Upper lobe of right lung (tissue), 1 donor: ENCODE results near the gene MRPS22. TPM values are rescaled to one million over a fixed set of nuclear protein-coding genes. Genes with fewer than 3 reads are reported as not detected.

ENCODE experiments used
- ATAC-seq: fragments of 200-7000 bp; cut with Tn5 transposase; one replicate; pipeline ENCODE4 v1.9.1; 2020; ENCODE audit warnings: mild to moderate bottlenecking, moderate library complexity
- DNase-seq: peaks from one replicate; pipeline ENCODE4 v3.0.0-alpha.2; 2020
- H3K27ac ChIP-seq: fragments of 200-600 bp; one replicate; pipeline ENCODE4 v1.8.0; 2022
- H3K27me3 ChIP-seq: fragments of 200-600 bp; one replicate; pipeline ENCODE4 v1.8.0; 2022; ENCODE audit warnings: mild to moderate bottlenecking
- H3K36me3 ChIP-seq: fragments of 200-600 bp; one replicate; pipeline ENCODE4 v1.8.0; 2022
- H3K4me1 ChIP-seq: fragments of 200-600 bp; one replicate; pipeline ENCODE4 v1.8.0; 2022
- H3K4me3 ChIP-seq: fragments of 200-600 bp; one replicate; pipeline ENCODE4 v1.8.0; 2022; ENCODE audit warnings: mild to moderate bottlenecking
- H3K9me3 ChIP-seq: fragments of 200-600 bp; one replicate; pipeline ENCODE4 v1.8.0; 2022
- intact Hi-C: fragments of 100-400 bp; cut with DNase I; formaldehyde crosslinking; loops from one replicate; pipeline ENCODE4 v1.11.0; 2022
- total RNA-seq: library from RNA; stranded (reverse); fragmentation: NEBNext Ultra II Directional; extraction: Animal tissue kit (Norgen Biotek cat#: 25700); gene quantifications from one replicate; pipeline ENCODE4 v1.2.1, GENCODE V29; 2021
- TF ChIP-seq, protein P1 (sequence below): fragments of 200-600 bp; IDR thresholded peaks from one replicate; pipeline ENCODE4 v1.8.0; 2022; ENCODE audit warnings: antibody characterized with exemption
- donor health status: DM: no; HTN: yes; CAD: no; lungs with severe emphysema.

MRPS22 gene
- total RNA-seq, 1 donor from 2014 or later = 31.1 TPM

DNA sequence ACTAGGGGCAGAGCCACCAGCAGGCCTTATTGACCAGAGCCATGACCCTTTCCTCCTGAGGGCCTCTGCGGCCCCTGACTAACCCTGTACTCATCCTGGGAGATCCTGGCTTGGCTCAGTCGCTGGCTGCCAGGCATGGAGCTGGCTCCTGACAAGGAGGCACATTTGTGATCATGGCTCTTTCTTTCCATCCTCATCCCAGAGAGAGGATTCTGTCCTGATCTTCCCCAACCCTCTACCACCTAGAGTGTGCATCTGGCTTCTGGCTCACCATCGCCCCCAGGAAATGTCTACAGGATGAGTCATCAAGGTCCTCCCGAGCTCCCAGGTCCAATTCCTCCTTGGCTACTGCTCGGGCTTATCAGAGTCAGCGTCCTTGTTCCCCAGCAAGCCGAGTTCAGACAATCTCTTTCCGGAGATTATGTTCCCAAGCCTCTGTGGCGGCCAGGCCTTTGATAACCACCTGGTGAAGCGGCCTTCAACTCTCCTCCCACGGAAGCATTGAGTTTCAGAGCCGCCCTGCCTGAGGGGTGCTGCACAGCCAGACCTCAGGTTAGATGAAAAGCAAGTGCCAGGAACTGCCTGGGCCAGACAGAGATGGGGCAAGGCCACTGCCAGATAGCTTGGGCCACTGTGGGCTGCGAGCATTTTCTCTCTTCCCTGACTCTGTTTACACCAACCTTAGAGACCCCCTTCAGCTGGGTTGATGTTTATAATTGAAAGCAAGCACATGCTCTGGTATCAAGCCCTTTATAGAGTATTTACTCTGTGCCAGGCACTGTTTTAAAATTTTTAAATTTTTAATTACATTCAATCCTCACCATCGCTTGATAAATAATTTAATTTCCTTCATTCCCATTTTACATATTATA lies 44.3 kb upstream of the MRPS22 start:
- Histone ChIP-seq H3K4me1 (no peaks in the 10 kb centered on the region), H3K9me3 (no peaks in the 10 kb centered on the region), H3K4me3 (no peak overlapping the region), H3K36me3 (no peaks in the 10 kb centered on the region), H3K27ac (no peak overlapping the region), H3K27me3 (no peaks in the 10 kb centered on the region)
- DNase-seq = no peak
- ATAC-seq = no peak
- TF ChIP-seq, protein P1, sequence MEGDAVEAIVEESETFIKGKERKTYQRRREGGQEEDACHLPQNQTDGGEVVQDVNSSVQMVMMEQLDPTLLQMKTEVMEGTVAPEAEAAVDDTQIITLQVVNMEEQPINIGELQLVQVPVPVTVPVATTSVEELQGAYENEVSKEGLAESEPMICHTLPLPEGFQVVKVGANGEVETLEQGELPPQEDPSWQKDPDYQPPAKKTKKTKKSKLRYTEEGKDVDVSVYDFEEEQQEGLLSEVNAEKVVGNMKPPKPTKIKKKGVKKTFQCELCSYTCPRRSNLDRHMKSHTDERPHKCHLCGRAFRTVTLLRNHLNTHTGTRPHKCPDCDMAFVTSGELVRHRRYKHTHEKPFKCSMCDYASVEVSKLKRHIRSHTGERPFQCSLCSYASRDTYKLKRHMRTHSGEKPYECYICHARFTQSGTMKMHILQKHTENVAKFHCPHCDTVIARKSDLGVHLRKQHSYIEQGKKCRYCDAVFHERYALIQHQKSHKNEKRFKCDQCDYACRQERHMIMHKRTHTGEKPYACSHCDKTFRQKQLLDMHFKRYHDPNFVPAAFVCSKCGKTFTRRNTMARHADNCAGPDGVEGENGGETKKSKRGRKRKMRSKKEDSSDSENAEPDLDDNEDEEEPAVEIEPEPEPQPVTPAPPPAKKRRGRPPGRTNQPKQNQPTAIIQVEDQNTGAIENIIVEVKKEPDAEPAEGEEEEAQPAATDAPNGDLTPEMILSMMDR = no peak
- intact Hi-C loops = no loop called here

DNA sequence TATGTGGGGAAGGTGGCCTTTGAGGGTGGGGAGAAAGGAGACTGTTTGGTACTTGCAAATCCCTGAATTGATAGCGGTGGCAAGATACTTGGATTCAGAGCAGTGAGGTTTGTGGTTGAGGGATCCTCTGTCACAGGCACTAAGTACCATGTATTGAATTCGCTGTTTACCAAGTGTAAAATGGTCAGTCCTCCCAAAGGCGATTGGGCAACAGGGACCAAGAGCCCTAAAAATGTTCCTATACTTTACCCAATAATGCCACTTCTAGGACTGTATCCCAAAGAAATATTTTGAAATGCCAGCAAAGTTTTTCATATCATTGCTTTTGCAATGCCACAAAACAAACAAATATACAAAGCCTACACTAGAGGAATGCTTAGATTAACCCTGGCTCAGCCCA lies 43.4 kb upstream of the MRPS22 start:
- TF ChIP-seq, protein P1 = no peak
- Histone ChIP-seq H3K27ac (no peak overlapping the region), H3K27me3 (no peaks in the 10 kb centered on the region), H3K9me3 (no peaks in the 10 kb centered on the region), H3K36me3 (no peaks in the 10 kb centered on the region), H3K4me3 (no peak overlapping the region), H3K4me1 (no peaks in the 10 kb centered on the region)
- intact Hi-C loops = no loop called here
- DNase-seq (no peak), ATAC-seq (no peak)

DNA sequence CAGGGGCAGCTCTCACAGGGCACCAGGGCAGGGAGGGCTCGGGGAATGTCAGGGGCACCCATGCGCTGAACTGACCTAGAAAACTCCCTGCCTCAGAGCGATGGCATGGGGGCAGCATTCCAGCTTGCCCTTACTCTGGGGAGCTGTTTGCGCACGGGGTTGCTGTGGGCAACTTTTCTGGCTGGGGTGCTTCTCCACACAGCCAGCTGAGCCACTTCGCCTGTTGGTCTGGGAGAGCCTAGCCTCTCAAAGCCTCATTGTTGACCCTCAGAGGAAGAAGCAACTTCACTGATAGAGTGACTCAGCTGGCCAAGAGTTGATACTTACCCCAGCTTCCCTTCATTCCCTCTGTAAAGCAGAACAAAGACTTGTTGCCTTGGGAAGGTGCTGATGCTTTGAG lies 42.6 kb upstream of the MRPS22 start:
- no peaks in the 10 kb centered on the region for H3K36me3 ChIP-seq
- no peak overlapping the region for H3K27ac ChIP-seq
- H3K4me1 ChIP-seq = no peaks in the 10 kb centered on the region
- DNase-seq (no peak), ATAC-seq (no peak)
- no peaks in the 10 kb centered on the region for H3K27me3 ChIP-seq
- intact Hi-C loops = no loop called here
- TF ChIP-seq, protein P1 = no peak
- H3K9me3 ChIP-seq = no peaks in the 10 kb centered on the region
- no peak overlapping the region for H3K4me3 ChIP-seq

DNA sequence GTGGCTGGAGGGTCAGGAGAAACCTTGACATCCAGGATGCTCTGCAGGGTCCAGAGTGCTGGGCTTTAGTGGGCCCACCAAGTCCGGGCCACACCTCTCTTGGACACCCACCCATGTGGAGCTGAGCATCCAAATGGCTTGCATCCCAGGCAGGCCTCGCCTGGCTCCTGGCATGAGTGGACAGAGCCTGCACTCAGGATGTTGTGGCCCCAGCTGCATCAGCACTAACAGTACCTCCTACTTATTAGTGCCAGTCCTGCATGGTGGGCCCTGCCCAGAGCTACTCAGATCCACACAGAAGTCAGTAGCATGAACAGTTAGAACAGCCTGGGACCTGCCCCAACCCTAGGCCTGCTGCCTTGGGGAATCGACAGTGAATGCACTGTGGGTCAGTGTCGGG lies 42.2 kb upstream of the MRPS22 start:
- Histone ChIP-seq H3K9me3 (no peaks in the 10 kb centered on the region), H3K4me1 (no peaks in the 10 kb centered on the region), H3K4me3 (no peak overlapping the region), H3K27ac (no peak overlapping the region), H3K36me3 (no peaks in the 10 kb centered on the region), H3K27me3 (no peaks in the 10 kb centered on the region)
- TF ChIP-seq, protein P1 = no peak
- DNase-seq (no peak), ATAC-seq (no peak)
- intact Hi-C loops = no loop called here

DNA sequence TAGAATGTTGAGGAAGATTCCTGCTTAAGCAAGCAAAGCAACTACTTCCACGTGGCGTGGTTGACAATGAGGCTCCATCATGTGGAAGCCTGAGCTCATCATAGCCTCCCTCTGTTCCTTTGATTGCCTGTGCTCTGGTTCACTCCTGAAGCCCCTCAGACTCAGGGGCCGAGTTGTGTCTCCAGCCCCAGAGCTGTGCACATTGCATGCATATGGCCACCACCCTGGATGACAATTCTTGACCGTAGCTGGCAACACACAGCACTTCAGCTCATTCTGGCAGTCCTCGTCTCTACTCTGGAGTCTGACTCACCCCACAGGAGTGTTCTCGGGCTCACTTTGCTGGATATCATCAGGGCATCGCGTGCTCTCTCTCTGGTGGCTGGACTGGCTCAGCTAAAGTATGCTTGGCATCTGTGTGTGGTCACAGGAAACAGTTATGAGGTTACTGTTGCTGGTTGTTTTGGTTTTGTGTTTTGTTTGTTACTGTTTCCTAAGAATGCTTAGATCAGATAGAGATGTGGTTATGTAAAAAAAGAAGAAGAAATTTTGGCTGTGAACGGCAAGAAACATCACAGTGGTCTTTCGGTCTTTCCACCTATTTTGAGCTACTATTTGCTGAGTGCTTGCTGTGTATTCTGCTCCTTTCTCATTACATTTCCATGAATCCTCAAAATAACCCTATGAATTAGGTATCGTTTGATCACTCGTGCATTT lies 41.6 kb upstream of the MRPS22 start:
- H3K4me1 ChIP-seq = no peaks in the 10 kb centered on the region
- H3K27ac ChIP-seq = no peak overlapping the region
- TF ChIP-seq, protein P1 = no peak
- H3K27me3 ChIP-seq = no peaks in the 10 kb centered on the region
- intact Hi-C loops = no loop called here
- H3K9me3 ChIP-seq = no peaks in the 10 kb centered on the region
- no peaks in the 10 kb centered on the region for H3K36me3 ChIP-seq
- no peak for DNase-seq
- ATAC-seq = peak; percentile 79
- no peak overlapping the region for H3K4me3 ChIP-seq
